ACC112 (cell line): Measurements from ENCODE around the gene HDC.

Experiments
- H2AFZ ChIP-seq: fragments of 200-600 bp; sonication (generic); one replicate; pipeline ENCODE4 v1.6.0; 2017; ENCODE audit warnings: antibody characterized with exemption, low read length; ENCODE audit not compliant: unreplicated experiment
- H3K27ac ChIP-seq: fragments of 200-600 bp; sonication (generic); 2 replicates; pipeline ENCODE4 v1.5.1; 2014; ENCODE audit warnings: low read depth, mild to moderate bottlenecking, antibody characterized with exemption, low read length, moderate library complexity
- H3K27me3 ChIP-seq: fragments of 200-600 bp; sonication (generic); 2 replicates; pipeline ENCODE4 v1.6.1; 2014; ENCODE audit warnings: mild to moderate bottlenecking, antibody characterized with exemption, low read length, moderate library complexity, mixed read lengths; ENCODE audit not compliant: insufficient read depth
- H3K36me3 ChIP-seq: fragments of 200-600 bp; sonication (generic); 2 replicates; pipeline ENCODE4 v1.6.1; 2016; ENCODE audit warnings: mild to moderate bottlenecking, antibody characterized with exemption, low read length, moderate library complexity, mixed read lengths; ENCODE audit not compliant: insufficient read depth
- H3K4me1 ChIP-seq: fragments of 200-600 bp; sonication (generic); one replicate; pipeline ENCODE4 v1.6.1; 2016; ENCODE audit warnings: low read length, mixed read lengths; ENCODE audit not compliant: insufficient read depth, unreplicated experiment, control insufficient read depth
- H3K4me3 ChIP-seq: fragments of 200-600 bp; sonication (generic); 2 replicates; pipeline ENCODE4 v1.5.1; 2014; ENCODE audit warnings: mild to moderate bottlenecking, low read depth, low read length
- H3K79me2 ChIP-seq: fragments of 200-600 bp; sonication (generic); one replicate; pipeline ENCODE4 v1.6.0; 2016; ENCODE audit warnings: low read length; ENCODE audit not compliant: control insufficient read depth, unreplicated experiment, insufficient read depth

HDC gene

GRCh38 chr15:50202003-50202402 lies 63.5 kb downstream of the HDC start:
- no peaks in the 10 kb centered on the region for H3K79me2 ChIP-seq
- no peak overlapping the region for H3K27ac ChIP-seq
- H3K4me1 ChIP-seq = no peaks in the 10 kb centered on the region
- H2AFZ ChIP-seq = no peak overlapping the region
- no peak overlapping the region for H3K4me3 ChIP-seq
- H3K36me3 ChIP-seq = no peaks in the 10 kb centered on the region
- H3K27me3 ChIP-seq = no peaks in the 10 kb centered on the region

GRCh38 chr15:50192926-50193620 lies 72.5 kb downstream of the HDC start:
- H3K4me1 ChIP-seq = no peaks in the 10 kb centered on the region
- no peak overlapping the region for H2AFZ ChIP-seq
- no peaks in the 10 kb centered on the region for H3K36me3 ChIP-seq
- no peaks in the 10 kb centered on the region for H3K79me2 ChIP-seq
- H3K27ac ChIP-seq = no peak overlapping the region
- no peak overlapping the region for H3K4me3 ChIP-seq
- H3K27me3 ChIP-seq = no peaks in the 10 kb centered on the region

GRCh38 chr15:50192164-50192563 lies 73.4 kb downstream of the HDC start:
- H3K79me2 ChIP-seq = no peaks in the 10 kb centered on the region

More at GRCh38 chr15:50192164-50192563, 73.4 kb downstream of the HDC start:
- H3K4me3 ChIP-seq = no peak overlapping the region
- 0 out of 2 replicates have a peak, but pooled peaks cover 3% of the 10 kb centered on the region for H3K27me3 ChIP-seq
- H3K36me3 ChIP-seq = no peaks in the 10 kb centered on the region
- no peak overlapping the region for H3K27ac ChIP-seq
- no peaks in the 10 kb centered on the region for H3K4me1 ChIP-seq
- no peak overlapping the region for H2AFZ ChIP-seq
